DMS79 treated with DMSO at 0.1 percent for 48 hours (cell line): ENCODE results near the gene ARHGEF7.
"Not testable (repeated sequence)": the region's sequence is repeated elsewhere in the genome, so short reads cannot be mapped to it uniquely, and the experiment has no call there.

Source experiments
- DNase-seq: peaks from one replicate; lab custom pipeline; 2025; lab: John Stamatoyannopoulos, UW

ARHGEF7 gene, protein sequence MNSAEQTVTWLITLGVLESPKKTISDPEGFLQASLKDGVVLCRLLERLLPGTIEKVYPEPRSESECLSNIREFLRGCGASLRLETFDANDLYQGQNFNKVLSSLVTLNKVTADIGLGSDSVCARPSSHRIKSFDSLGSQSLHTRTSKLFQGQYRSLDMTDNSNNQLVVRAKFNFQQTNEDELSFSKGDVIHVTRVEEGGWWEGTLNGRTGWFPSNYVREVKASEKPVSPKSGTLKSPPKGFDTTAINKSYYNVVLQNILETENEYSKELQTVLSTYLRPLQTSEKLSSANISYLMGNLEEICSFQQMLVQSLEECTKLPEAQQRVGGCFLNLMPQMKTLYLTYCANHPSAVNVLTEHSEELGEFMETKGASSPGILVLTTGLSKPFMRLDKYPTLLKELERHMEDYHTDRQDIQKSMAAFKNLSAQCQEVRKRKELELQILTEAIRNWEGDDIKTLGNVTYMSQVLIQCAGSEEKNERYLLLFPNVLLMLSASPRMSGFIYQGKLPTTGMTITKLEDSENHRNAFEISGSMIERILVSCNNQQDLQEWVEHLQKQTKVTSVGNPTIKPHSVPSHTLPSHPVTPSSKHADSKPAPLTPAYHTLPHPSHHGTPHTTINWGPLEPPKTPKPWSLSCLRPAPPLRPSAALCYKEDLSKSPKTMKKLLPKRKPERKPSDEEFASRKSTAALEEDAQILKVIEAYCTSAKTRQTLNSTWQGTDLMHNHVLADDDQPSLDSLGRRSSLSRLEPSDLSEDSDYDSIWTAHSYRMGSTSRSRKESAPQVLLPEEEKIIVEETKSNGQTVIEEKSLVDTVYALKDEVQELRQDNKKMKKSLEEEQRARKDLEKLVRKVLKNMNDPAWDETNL

DNA sequence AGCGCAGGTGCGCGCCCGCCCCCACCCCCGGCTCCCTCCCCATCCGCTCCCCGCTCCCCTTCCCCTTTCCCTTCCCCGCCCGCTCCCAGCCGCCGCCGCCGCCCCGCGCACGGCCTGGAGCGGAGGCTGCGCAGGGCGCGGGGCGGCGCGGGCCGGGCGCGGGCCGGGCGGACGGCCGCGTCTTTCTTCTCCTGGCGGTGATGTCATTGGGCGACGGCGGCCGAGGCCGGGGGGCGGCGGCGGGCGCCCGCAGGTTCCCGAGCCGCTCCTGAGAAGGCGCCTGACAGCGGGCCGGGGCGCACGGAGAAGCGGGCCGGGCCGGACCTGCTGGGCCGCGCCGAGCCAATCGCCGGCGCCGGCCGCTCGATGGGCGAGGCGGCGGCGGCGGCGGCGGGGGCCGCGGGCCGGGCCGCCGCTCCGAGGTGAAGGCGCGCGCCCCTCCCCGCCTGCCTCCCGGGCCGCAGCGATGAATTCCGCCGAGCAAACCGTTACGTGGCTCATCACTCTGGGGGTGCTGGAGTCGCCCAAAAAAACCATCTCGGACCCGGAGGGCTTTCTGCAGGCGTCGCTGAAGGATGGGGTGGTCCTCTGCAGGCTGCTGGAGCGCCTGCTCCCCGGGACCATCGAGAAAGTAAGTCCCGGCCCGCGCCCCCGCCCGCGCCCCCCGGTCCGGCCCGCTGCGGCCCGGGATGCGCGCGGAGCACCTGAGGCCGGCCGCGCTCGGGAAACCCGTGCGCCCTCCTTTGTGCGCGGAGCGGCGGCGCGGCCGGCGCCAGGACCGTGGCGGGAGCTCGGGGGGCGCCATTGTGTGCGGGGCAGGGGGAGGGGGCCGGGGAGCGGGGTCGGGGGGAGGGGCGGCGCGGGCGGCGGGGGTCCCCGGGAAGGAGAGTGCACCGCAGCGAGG lies at the start of gene ARHGEF7:
Gene ARHGEF7, plus strand, starts transcription at position 250 of the 904 bp plus-strand sequence. Its CDS starts 217 bp downstream, at position 467.
- peak; percentile 65 for DNase-seq

DNA sequence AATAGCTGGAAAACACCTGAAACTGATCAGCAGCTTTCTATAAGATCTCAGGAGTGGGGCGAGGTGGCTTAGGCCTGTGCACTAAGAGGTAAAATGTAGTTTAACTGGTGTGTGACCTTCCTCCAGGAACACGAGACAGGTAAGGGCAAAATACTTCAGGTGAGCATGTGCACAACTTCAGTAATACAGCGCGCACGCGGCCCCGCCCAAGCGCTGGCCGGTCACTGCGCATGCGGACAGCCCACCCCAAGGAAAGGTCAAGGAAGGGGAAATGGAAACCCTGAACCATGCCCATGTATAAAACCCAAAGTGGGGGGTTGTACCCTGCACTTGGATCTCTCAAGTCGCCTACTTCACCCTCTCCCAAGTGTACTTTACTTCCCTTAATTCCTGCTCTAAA lies 49.4 kb upstream of the ARHGEF7 start:
- no peak for DNase-seq

- no peak for DNase-seq
Measured at GRCh38 chr13:111066544-111066943, 48.6 kb upstream of the ARHGEF7 start.

GRCh38 chr13:111068009-111068350 lies 47.1 kb upstream of the ARHGEF7 start:
- DNase-seq = no peak

GRCh38 chr13:111071120-111071519 lies 44.0 kb upstream of the ARHGEF7 start:
- not testable (repeated sequence) for DNase-seq

DNA sequence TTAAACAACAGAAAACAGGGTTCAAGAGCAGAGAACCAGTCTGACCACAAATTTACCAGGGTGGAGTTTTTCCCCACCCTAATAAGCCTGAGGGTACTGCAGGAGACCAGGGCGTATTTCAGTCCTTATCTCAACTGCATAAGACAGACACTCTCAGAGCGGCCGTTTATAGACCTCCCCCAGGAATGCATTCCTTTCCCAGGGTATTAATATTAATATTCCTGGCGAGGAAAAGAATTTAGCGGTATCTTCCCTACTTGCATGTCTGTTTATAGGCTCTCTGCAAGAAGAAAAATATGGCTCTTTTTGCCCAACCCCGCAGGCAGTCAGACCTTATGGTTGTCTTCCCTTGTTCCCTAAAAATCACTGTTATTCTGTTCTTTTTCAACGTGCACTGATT lies 43.6 kb upstream of the ARHGEF7 start:
- not testable (repeated sequence) for DNase-seq

DNA sequence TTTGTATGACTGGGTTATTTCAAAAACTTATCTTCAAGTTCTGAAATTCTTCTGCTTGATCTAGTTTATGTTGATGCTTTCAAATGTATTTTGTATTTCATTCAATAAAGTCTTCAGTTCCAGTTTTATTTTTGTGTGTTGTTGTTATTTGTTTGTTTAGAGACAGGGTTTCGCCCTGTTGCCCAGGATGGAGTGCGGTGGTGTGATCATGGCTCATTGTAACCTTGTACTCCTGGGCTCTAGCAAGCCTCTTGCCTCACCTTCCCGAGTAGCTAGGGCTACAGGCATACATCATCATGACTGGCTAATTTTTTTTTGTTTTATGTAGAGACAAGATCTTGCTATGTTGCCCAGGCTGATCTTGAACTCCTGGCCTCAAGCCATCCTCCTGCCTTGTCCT lies 40.3 kb upstream of the ARHGEF7 start:
- DNase-seq = no peak

DNA sequence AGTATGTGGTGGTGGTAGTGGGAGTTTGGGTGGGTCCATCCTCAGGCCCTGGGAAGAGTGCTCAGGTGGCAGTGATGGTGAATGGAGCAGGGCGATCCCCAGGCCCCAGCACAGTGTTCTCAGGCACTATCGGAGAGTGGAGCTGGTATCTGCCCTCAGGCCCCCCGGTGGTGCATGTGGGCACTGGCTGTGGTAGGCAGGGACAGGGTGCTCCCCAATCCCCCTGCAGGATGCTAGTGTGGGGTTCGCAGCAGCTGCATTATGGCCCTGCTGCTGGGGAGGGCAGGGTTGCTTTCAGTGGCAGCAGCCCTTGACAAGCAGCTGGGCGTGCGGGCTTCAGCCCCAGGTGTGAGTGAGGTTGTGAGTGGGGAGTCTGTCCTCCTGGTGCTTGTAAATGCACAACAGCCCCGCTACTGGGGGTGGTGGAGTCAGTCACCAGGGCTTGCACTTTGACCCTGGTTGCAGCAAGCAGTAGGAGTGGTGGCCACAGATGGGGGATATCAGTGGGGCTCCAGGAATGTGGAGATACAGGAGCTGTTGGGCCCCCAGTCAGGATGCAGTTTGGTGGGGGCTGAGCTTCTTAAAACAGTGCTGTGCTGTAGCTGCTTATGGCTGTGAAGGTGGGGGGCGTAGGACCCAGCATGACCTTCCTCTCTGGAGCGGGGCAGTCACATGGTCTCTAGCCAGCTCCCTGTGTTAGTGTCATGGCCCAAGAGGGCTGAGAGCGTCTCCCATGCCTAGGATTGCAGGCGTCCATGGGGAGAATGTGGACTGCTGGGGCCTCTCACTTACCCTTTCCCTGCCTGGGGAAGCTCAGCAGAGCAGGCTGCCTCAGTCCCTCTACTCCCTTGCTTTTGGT lies 38.7 kb upstream of the ARHGEF7 start:
- no peak for DNase-seq

DNA sequence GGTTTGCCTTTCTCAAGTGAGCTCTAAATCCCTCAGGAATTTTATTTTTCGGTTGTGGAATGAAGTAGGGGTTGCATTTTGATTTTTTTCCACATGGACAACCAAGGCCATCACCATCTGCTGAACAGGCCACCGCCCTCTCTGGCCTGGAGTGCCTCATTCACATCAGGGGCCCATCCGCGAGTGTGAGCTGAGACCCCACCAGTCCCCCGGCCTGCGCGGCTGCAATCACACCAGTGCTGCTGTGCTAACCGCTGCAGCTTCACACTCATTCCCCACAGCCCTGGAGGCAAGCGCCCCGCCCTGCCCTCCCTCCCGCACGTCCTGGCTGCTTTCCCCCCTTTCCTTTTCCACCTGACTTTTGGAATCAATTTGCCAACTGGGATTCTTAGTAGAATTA lies 35.7 kb upstream of the ARHGEF7 start:
- no peak for DNase-seq

DNA sequence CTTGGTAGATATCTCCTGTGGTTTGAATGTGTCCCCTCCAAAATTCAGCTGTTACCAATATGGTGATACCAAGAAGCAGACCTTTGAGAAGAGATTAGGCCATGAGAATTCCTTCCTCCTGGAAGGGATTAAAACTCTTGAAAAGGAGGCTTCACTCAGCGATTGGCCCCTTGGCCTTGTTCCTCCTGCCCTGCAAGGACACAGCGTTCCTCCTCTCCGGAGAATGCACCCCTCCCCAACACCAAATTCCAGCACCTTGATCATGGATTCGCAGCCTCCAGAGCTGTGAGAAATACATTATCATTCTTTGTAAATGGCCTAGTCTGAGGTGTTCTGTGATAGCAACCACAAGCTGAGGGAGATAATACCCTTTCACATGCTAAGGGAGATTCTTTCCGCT lies 34.5 kb upstream of the ARHGEF7 start:
- DNase-seq = no peak

DNA sequence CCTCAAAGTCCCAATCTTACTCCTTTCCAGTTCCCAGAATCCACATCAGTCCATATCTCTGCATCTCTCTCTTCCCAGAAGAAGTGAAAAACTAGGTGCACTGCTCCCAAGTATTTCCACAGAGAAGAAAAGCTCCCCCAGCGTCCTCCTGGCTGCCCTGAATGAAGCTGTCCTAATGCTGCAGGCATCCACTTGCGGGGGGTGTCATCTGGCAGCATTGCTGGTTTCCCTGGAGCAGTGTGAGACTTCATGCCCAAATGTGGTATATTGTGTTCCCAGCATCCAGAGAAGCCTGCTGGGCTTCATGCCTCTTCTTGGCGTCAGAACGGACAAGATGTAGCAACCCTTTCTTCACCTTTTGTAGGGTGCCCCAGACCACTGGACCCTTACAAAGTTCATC lies 32.9 kb upstream of the ARHGEF7 start:
- no peak for DNase-seq

- DNase-seq = not testable (repeated sequence)
Measured at GRCh38 chr13:111082769-111083168, 32.3 kb upstream of the ARHGEF7 start.

- DNase-seq = not testable (repeated sequence)
Measured at GRCh38 chr13:111083693-111084092, 31.4 kb upstream of the ARHGEF7 start.

DNA sequence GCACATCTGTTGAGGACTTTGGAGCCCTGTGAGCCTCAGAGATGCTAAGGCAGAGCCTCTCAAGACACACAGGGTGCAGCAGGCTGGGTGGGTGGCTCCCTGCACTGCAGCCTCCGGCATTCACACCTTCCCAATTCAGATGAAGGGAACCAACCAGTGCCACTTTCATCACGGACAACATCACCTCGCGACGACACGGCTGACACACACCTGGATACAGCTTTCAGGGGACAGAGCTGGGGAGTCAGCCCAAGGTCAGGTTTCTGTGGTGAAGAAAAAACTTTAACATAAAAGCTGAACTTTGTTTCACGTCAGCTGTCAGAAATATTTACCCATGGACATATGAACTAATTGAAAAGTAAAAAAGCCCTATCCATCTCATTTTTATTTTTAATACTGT lies 24.9 kb upstream of the ARHGEF7 start:
- no peak for DNase-seq

DNA sequence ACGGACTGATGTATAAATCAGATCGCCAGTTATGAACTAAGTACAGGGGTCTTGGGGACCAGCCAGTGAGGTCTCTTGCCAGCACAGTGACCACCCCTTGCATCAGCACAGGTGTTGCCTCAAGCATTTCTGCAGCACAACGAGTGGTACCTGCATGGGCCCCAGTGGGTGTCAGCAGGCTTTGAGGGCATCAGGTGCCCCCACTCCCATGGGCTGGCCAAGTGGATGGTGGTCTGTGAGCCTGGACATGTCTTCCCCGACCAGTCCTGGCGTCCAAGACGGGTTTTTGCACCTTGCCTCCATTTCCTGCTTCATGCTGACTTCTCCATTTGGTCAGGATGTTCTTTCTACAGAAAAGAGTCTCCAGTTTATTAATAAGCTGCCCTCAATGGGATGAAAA lies 22.4 kb upstream of the ARHGEF7 start:
- DNase-seq = no peak

DNA sequence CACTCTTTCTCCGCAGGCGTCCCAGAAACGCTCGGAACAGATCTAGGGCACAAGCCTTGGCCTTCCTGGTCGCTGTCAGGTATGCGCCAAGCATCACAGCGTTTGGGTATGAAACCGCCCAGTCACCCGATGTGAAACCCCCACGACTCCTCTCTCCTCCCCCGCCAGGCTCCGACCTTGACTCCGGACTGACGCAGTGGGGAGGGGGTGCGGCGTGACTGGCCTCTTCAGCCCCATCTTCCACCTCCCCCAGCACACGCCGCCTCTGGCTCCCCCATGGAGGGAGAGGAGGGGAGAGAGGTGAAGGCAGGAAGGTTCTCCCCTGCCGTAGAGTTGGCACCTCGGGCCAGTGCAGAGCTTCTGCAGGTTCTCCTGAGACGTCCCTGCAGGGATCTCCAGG lies 22.0 kb upstream of the ARHGEF7 start:
- DNase-seq = no peak

GRCh38 chr13:111093634-111094033 lies 21.5 kb upstream of the ARHGEF7 start:
- DNase-seq = no peak

GRCh38 chr13:111095031-111095840 lies 19.9 kb upstream of the ARHGEF7 start:
- peak; percentile 95 for DNase-seq

- DNase-seq = no peak
Measured at GRCh38 chr13:111095911-111096501, 19.1 kb upstream of the ARHGEF7 start.

DNA sequence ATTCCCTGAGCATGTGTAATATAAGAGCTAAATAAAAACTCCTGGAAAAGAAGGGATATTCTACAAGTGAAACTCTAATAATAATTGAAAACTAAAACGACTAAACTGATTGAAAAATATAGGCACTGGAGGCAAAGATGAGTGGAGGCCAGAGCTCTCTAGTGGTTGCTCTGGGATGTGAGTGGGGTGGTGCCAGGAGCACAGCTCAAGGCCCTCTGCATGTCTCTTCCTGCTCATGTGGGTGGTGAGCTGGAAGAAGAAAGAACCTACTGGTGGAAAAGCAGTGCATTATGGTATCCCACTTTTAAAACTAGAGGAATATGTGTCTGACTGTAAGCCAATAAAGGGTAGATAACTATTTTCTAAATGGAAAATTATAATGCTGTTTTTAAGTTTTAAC lies 15.8 kb upstream of the ARHGEF7 start:
- no peak for DNase-seq
